Vagina (tissue), 2 donors: Measurements from ENCODE around the gene PSMB8.

Source experiments
- POLR2A ChIP-seq, 2 donors: fragments of 450-650 bp; IDR thresholded peaks; one replicate each; pipeline ENCODE4 v1.6.1; 2017; ENCODE audit warnings: antibody characterized with exemption in 2 of 2, mild to moderate bottlenecking in 2 of 2, moderate library complexity in 2 of 2
- POLR2AphosphoS5 ChIP-seq, 2 donors: sonication (generic); formaldehyde crosslinking; IDR thresholded peaks; one replicate each; pipeline ENCODE4 v1.9.0; 2017; ENCODE audit warnings: antibody characterized with exemption in 2 of 2, mild to moderate bottlenecking in 2 of 2, low read depth in 1 of 2; ENCODE audit not compliant: insufficient read depth in 1 of 2
- TF ChIP-seq, protein P1 (sequence below), 3 experiments: fragments of 450-650 bp in 2 of 3; fragments of 200-600 bp in 1 of 3; sonication (generic) in 1 of 3; IDR thresholded peaks; one replicate each; pipeline ENCODE4 v1.5.1; 2017 to 2019; ENCODE audit warnings: antibody characterized with exemption in 3 of 3, mild to moderate bottlenecking in 2 of 3, moderate library complexity in 2 of 3

- TF ChIP-seq, protein P1, sequence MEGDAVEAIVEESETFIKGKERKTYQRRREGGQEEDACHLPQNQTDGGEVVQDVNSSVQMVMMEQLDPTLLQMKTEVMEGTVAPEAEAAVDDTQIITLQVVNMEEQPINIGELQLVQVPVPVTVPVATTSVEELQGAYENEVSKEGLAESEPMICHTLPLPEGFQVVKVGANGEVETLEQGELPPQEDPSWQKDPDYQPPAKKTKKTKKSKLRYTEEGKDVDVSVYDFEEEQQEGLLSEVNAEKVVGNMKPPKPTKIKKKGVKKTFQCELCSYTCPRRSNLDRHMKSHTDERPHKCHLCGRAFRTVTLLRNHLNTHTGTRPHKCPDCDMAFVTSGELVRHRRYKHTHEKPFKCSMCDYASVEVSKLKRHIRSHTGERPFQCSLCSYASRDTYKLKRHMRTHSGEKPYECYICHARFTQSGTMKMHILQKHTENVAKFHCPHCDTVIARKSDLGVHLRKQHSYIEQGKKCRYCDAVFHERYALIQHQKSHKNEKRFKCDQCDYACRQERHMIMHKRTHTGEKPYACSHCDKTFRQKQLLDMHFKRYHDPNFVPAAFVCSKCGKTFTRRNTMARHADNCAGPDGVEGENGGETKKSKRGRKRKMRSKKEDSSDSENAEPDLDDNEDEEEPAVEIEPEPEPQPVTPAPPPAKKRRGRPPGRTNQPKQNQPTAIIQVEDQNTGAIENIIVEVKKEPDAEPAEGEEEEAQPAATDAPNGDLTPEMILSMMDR (IDR thresholded peaks at IDR 0.05): no peak
- no peak for TF ChIP-seq POLR2A (IDR thresholded peaks at IDR 0.05)
- TF ChIP-seq POLR2AphosphoS5 (IDR thresholded peaks at IDR 0.05; ENCODE audit: insufficient read depth in 1 of 2, low read depth in 1 of 2): no peak
These were observed 40.4 kb downstream of the PSMB8 start for GRCh38 chr6:32803416-32803815.
